IPS-18c (cell line): ENCODE data around the gene MED16.
"Not testable (repeated sequence)": the region's sequence is repeated elsewhere in the genome, so short reads cannot be mapped to it uniquely, and the experiment has no call there.

Experiments used
- H3K4me3 ChIP-seq: 2 replicates; pipeline ENCODE4 v1.7.0; 2013; ENCODE audit warnings: low read depth, mild to moderate bottlenecking, low read length, moderate library complexity; ENCODE audit not compliant: insufficient read depth
- H3K9me3 ChIP-seq: one replicate; pipeline ENCODE4 v1.6.1; 2013; ENCODE audit warnings: mild to moderate bottlenecking, low read length, moderate library complexity; ENCODE audit not compliant: control insufficient read depth, insufficient read depth

The MED16 gene

DNA sequence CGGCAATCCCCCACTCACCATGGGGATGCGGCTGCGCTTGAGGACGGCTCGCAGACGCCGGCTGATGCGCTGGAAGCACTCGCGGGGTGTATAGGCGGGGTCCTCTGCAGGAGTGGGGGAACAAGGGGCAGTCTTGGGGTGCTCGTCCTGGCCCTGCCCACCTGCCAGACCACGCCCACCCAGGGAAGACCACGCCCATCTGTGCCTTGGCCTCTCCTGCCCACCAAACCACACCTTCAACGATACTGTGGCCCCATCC, 7.0 kb upstream of the MED16 start:
- H3K9me3 ChIP-seq = no peaks in the 10 kb centered on the region
- H3K4me3 ChIP-seq = no peak overlapping the region

- H3K9me3 ChIP-seq = no peaks in the 10 kb centered on the region
- H3K4me3 ChIP-seq = no peak overlapping the region
Observed at GRCh38 chr19:899336-900042, 6.5 kb upstream of the MED16 start.

- Histone ChIP-seq H3K4me3 (no peak overlapping the region), H3K9me3 (no peaks in the 10 kb centered on the region)
Observed at GRCh38 chr19:898663-899062, 5.7 kb upstream of the MED16 start.

- no peaks in the 10 kb centered on the region for H3K9me3 ChIP-seq
- no peak overlapping the region for H3K4me3 ChIP-seq
Observed at GRCh38 chr19:897442-898039, 4.6 kb upstream of the MED16 start.

GRCh38 chr19:896999-897398, 4.0 kb upstream of the MED16 start:
- no peak overlapping the region for H3K4me3 ChIP-seq
- H3K9me3 ChIP-seq = no peaks in the 10 kb centered on the region

DNA sequence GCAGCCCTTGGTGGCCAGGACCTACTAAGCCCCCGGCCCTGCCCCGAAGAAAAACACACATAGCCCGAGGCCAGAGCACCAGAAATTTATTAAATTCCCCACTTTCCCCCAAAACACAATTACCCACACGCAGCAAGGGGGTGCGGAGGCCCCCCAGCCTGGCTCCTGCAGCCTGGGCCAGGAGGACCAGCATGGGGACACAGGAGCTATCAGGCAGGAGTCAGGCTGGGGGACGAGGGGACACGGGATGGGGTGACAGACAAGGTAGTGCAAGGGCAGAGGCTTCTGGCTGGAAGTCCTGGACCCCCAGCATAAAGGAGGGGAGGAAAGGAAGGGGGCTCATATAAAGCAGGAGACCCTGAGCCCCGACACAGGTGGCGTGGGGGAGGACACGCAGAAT, 3.4 kb upstream of the MED16 start:
- Histone ChIP-seq H3K4me3 (no peak overlapping the region), H3K9me3 (no peaks in the 10 kb centered on the region)

- Histone ChIP-seq H3K9me3 (no peaks in the 10 kb centered on the region), H3K4me3 (peak overlapping the region; percentile 83)
Observed at GRCh38 chr19:892243-892893, 619 bp downstream of the MED16 start.

- H3K9me3 ChIP-seq = not testable (repeated sequence)
- peak overlapping the region; percentile 83; the same call in 1 of the 2 replicates for H3K4me3 ChIP-seq
Observed at GRCh38 chr19:891421-892200, 1.4 kb downstream of the MED16 start.

DNA sequence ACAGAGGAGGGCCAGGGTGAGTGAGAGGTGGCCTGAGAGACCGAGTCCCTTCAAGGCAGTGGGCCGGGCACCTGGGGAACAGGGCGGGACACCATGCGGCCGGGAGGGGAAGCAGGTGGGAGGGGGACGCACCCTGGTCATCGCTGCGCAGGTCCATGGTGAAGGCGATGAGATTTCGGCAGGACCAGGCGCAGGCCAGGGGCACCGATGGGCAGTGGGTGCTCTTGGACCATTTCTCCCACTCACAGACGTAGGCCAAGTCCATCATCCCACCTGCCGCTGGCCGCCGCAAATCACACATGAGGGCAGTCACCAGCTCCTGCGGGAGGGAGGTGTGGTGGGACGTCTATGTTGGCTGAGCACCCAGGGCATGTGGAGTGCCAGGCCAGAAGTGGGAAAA, 2.2 kb downstream of the MED16 start:
- Histone ChIP-seq H3K9me3 (no peaks in the 10 kb centered on the region), H3K4me3 (no peak overlapping the region)

GRCh38 chr19:889662-890295, 3.2 kb downstream of the MED16 start:
- H3K4me3 ChIP-seq = no peak overlapping the region
- H3K9me3 ChIP-seq = no peaks in the 10 kb centered on the region

- H3K4me3 ChIP-seq = no peak overlapping the region
- H3K9me3 ChIP-seq = peaks cover 2% of the 10 kb centered on the region
Observed at GRCh38 chr19:888581-889385, 4.2 kb downstream of the MED16 start.

DNA sequence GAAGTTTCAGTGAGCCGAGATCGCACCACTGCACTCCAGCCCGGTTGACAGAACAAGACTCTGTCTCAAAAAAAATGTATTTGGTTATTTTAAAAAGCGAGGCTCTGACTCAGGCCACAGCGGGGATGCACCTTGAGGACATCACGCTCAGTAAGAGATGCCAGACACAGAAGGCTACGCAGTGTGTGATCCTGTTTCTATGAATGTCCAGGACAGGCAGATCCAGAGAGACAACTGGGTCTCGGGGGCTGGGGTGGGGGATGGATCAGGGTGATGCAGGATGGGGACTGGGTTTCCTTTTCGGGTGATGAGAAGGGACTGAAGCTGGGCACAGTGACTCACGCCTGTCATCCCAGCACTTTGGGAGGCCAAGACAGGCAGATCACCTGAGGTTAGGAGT, 5.4 kb downstream of the MED16 start:
- no peak overlapping the region for H3K4me3 ChIP-seq

GRCh38 chr19:887072-887471, 5.9 kb downstream of the MED16 start:
- H3K9me3 ChIP-seq = peaks cover 2% of the 10 kb centered on the region

More for the DNA sequence above, 5.4 kb downstream of the MED16 start:
- peaks cover 2% of the 10 kb centered on the region for H3K9me3 ChIP-seq

GRCh38 chr19:885536-886224, 7.3 kb downstream of the MED16 start:
- Histone ChIP-seq H3K9me3 (peaks cover 2% of the 10 kb centered on the region), H3K4me3 (no peak overlapping the region)

More at GRCh38 chr19:887072-887471, 5.9 kb downstream of the MED16 start:
- no peak overlapping the region for H3K4me3 ChIP-seq

DNA sequence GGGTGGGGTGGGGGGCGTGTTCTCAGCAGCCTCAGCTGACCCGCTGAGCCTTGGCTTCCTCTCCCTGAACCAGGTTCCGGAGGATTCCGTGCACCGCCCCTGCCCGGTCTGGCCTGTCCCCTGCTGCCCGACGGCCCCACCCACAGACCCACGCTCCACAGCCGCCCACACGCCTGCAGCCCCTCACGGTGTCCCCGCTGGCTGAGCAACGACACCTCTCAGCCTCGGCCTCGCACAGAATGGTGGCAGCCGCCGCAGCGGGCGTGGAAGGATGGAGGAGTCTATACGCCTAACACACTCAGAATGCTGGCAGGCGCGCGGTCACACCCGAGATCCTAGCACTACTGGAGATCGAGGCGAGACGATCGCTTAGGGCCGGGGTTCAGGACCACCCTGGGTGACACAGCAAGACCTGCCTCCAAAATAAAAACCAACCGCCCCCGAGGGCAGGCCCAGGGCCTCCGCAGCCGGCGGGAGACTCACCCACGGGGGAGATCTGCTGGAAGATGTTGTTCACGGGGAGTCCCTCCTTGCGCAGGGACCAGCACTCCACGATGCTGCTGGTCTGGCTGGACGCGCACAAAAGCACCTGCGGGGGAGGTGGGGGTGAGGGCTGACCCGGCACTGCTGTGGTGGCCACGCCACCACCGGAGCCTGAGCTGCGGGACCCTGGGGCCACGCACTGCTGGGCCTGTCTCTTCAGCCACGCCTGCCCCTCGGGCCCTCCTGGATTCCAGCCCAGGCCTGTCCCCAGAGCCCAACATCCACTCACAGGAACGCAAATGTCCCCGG, 8.4 kb downstream of the MED16 start:
- no peak overlapping the region for H3K4me3 ChIP-seq
- H3K9me3 ChIP-seq = peaks cover 2% of the 10 kb centered on the region
